Uterus (tissue), 4 donors: ENCODE measurements around the gene IMPDH2. TPM values are rescaled to one million over a fixed set of nuclear protein-coding genes. Genes with fewer than 3 reads are reported as not detected.

ENCODE experiments used
- DNase-seq, 2 donors: peaks; one replicate each; pipeline ENCODE4 v3.0.0-alpha.2; 2019 to 2020
- H3K27ac ChIP-seq, 2 donors: fragments of 200-600 bp; sonication (generic); 1 replicate in 1 of 2; 2 replicates in 1 of 2; pipeline ENCODE4 v1.5.1; 2016 to 2018
- H3K27me3 ChIP-seq, 2 donors: fragments of 200-600 bp; sonication (generic); one replicate each; pipeline ENCODE4 v1.5.1; 2018 to 2019; ENCODE audit warnings: control low read depth in 1 of 2
- H3K36me3 ChIP-seq, 2 donors: fragments of 200-600 bp; sonication (generic); one replicate each; pipeline ENCODE4 v1.5.1; 2019; ENCODE audit warnings: control low read depth in 1 of 2
- H3K4me1 ChIP-seq, 2 donors: fragments of 200-600 bp; sonication (generic); one replicate each; pipeline ENCODE4 v1.5.1; 2018 to 2019; ENCODE audit warnings: control low read depth in 1 of 2
- H3K4me3 ChIP-seq, 2 donors: fragments of 200-600 bp; sonication (generic); 1 replicate in 1 of 2; 2 replicates in 1 of 2; pipeline ENCODE4 v1.5.1; 2018 to 2019; ENCODE audit warnings: mild to moderate bottlenecking in 1 of 2
- H3K9me3 ChIP-seq, 2 donors: fragments of 200-600 bp; sonication (generic); one replicate each; pipeline ENCODE4 v1.5.1; 2019; ENCODE audit warnings: control low read depth in 1 of 2
- POLR2A ChIP-seq, 2 donors: fragments of 450-650 bp; IDR thresholded peaks; one replicate each; pipeline ENCODE4 v1.6.1; 2016; ENCODE audit warnings: antibody characterized with exemption in 2 of 2, mild to moderate bottlenecking in 1 of 2, moderate library complexity in 1 of 2
- intact Hi-C: fragments of 100-400 bp; cut with DNase I; formaldehyde crosslinking; loops from one replicate; pipeline ENCODE4 v1.15.1; 2023; ENCODE audit warnings: low total_unique reads
- total RNA-seq, 4 donors: library from RNA; depleted of rRNA in 3 of 4; stranded (reverse); fragments of >200 nt in 3 of 4; gene quantifications; one replicate each; pipeline versions ENCODE4 v1.1.0 to v1.2.4, GENCODE V29; 2014 to 2023
- TF ChIP-seq, protein P1 (sequence below), 4 experiments: fragments of 200-600 bp in 2 of 4; fragments of 450-650 bp in 2 of 4; sonication (generic) in 2 of 4; IDR thresholded peaks; one replicate each; pipeline ENCODE4 v1.5.1; 2016 to 2019; ENCODE audit warnings: antibody characterized with exemption in 4 of 4, mild to moderate bottlenecking in 2 of 4, moderate library complexity in 1 of 4
- donor health status: DM: yes; HTN: yes; CAD: no.

IMPDH2 gene
- total RNA-seq, 4 donors from 2014 or later: 53.0 to 273 (median 163) TPM

DNA sequence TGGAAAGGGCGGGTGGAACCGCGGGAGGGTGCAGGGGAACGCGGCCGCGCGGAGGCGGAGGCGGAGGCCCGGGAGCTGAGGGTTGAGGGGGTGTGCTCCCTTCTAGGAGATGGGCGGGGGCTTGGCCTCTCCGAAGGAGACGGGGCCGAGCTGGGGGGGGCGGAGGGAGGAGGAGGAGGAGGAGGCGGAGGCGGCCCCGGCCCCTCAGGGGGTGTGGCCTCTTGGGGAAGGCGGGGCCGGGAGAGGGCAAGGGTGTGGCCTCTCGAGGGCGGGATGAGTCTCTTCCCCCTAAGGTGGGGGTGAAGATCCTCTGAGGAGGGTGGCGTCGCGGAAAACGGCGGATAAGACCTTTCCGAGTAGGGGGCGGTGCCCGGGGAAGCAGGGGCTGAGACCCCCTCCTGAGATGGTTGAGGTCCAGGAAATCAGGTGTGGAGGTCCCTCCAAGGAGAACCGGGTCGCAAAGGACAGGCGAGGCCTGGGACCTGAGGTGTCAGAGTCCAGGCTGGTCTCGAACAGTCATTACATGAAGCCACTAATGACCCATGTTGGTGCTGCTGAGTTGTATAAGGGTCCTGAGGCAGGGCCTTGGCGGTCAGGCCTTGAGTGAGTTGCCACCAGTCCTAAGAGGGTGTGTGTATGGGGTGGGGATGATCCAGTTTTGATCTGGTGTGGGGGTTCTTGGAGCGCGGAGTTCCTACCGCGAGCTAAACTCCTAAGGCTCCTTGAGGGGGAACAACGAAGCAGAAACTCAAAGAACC lies 21.2 kb downstream of the IMPDH2 start:
- Histone ChIP-seq H3K27me3 (no peaks in the 10 kb centered on the region), H3K36me3 (no peaks in the 10 kb centered on the region), H3K4me1 (no peaks in the 10 kb centered on the region), H3K9me3 (no peaks in the 10 kb centered on the region), H3K4me3 (peak overlapping the region; percentile 55 to 80), H3K27ac (peak overlapping the region; percentile 92 to 99)
- peak; percentile 92 to 93 for DNase-seq
- intact Hi-C loops: no loop called here
- TF ChIP-seq, protein P1, sequence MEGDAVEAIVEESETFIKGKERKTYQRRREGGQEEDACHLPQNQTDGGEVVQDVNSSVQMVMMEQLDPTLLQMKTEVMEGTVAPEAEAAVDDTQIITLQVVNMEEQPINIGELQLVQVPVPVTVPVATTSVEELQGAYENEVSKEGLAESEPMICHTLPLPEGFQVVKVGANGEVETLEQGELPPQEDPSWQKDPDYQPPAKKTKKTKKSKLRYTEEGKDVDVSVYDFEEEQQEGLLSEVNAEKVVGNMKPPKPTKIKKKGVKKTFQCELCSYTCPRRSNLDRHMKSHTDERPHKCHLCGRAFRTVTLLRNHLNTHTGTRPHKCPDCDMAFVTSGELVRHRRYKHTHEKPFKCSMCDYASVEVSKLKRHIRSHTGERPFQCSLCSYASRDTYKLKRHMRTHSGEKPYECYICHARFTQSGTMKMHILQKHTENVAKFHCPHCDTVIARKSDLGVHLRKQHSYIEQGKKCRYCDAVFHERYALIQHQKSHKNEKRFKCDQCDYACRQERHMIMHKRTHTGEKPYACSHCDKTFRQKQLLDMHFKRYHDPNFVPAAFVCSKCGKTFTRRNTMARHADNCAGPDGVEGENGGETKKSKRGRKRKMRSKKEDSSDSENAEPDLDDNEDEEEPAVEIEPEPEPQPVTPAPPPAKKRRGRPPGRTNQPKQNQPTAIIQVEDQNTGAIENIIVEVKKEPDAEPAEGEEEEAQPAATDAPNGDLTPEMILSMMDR (IDR thresholded peaks at IDR 0.05): peak in 1 of 4 experiments; percentile 3
- no peak for TF ChIP-seq POLR2A (IDR thresholded peaks at IDR 0.05)

DNA sequence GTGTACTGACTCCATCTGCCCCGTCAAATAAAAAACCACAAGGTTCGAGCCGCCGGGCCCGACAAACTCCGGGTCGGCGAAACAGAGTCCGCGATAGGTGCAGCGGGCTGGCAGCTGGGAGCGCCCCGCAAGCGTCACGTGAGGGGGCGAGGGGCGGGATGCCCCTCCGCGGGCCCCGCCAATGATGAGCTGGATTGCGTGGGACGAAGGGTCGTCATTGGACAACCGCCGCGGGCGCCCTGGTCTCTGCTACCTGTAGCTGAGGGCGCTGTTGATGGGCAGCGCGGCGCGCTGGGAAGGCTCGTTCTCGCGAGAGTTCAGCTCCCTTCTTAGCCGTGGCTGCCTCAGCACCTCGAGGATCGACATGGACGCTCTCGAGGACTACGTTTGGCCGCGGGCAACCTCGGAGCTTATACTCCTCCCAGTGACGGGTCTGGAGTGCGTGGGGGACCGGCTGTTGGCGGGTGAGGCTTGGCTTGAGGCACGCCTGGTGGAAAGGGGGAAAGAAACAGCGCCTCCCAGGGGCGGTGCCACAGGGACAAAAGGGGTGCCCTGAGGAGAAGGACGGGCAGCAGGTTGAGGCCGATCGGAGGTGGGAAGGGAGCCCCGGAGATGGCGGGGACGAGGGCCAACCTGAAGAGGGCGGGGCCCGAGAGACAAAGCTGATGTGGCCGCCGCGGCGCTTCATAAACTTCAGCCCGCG lies 22.0 kb downstream of the IMPDH2 start, which contains the start of gene WDR6:
Gene WDR6 (plus strand): TSS at position 324 of the 703 bp plus-strand sequence. CDS start 41 bp downstream, at position 365.
- Histone ChIP-seq H3K4me3 (peak within 1 kb of the TSS; percentile 55 to 80), H3K27ac (peak within 1 kb of the TSS; percentile 92 to 99), H3K4me1 (no peaks in the 10 kb centered on the region), H3K9me3 (no peaks in the 10 kb centered on the region), H3K27me3 (no peaks in the 10 kb centered on the region), H3K36me3 (no peaks in the 10 kb centered on the region)
- peak; percentile 98 for DNase-seq
- intact Hi-C loops: no loop called here
- TF ChIP-seq POLR2A (IDR thresholded peaks at IDR 0.05): peak; percentile 70 to 84
- TF ChIP-seq, protein P1 (IDR thresholded peaks at IDR 0.05): peak; percentile 34 to 55 (median 44)

DNA sequence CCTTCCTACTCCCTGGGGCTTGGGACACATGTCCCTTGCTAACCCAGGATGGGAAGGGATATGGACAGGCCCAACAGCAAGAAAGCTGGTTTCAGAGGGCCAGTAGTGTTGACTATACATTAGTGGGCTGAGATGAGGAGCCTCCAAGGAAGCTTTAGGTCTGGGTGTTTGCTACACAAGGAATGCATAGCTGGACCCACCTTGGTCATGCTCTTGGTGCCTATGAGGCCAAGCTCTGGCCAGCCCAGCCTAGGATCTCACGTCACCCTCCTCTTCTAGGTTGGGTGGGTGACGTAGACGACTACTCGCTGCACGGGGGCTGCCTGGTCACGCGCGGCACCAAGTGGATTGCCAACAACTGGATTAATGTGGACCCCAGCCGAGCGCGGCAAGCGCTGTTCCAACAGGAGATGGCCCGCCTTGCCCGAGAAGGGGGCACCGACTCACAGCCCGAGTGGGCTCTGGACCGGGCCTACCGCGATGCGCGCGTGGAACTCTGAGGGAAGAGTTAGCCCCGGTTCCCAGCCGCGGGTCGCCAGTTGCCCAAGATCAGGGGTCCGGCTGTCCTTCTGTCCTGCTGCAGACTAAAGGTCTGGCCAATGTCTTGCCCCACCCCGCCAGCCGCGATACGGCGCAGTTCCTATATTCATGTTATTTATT lies 22.7 kb downstream of the IMPDH2 start:
- Histone ChIP-seq H3K9me3 (no peaks in the 10 kb centered on the region), H3K4me3 (peak overlapping the region; percentile 55 to 80), H3K4me1 (no peaks in the 10 kb centered on the region), H3K27ac (peak overlapping the region; percentile 92 to 99), H3K27me3 (no peaks in the 10 kb centered on the region), H3K36me3 (no peaks in the 10 kb centered on the region)
- TF ChIP-seq, protein P1 (IDR thresholded peaks at IDR 0.05): peak in 1 of 4 experiments; percentile 1
- TF ChIP-seq POLR2A (IDR thresholded peaks at IDR 0.05): no peak
- peak; percentile 65 to 70 for DNase-seq
- intact Hi-C loops: no loop called here

DNA sequence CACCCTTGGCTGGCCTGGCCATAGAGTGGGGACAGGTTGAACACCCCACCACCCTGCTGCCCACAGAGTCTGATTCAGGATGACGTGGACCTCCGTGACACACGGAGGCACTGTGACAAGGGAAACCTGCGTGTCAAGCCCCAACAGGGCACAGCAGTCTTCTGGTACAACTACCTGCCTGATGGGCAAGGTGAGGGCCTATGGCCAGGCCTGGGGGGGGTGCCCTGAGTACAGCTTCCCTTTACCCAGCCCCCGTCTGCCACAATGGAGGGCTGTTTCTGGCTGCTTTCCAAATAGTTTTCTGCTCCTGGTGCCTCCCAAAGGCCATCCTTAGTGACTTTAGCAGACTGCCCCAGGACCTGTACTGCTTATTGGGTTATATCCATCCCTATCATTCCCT lies 23.2 kb downstream of the IMPDH2 start:
- no peaks in the 10 kb centered on the region for H3K9me3 ChIP-seq
- H3K36me3 ChIP-seq: no peaks in the 10 kb centered on the region
- intact Hi-C loops: no loop called here
- H3K4me3 ChIP-seq: no peak overlapping the region
- H3K27ac ChIP-seq: peak overlapping the region; percentile 92 to 99
- TF ChIP-seq, protein P1 (IDR thresholded peaks at IDR 0.05): no peak
- no peak for TF ChIP-seq POLR2A (IDR thresholded peaks at IDR 0.05)
- H3K27me3 ChIP-seq: no peaks in the 10 kb centered on the region
- no peaks in the 10 kb centered on the region for H3K4me1 ChIP-seq
- DNase-seq: peak in 1 of 2 donors; percentile 53
